Cerebellar nuclear complex (tissue), 1 donor: ENCODE measurements around the gene TIMM8A.
A peak's percentile ranks its signal among the peaks of the same experiment; 100 is the strongest.

ENCODE experiments used
- DNase-seq, 2 experiments: peaks; one replicate each; lab custom pipeline; 2025; lab: John Stamatoyannopoulos, UW

Gene TIMM8A, protein sequence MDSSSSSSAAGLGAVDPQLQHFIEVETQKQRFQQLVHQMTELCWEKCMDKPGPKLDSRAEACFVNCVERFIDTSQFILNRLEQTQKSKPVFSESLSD

GRCh38 chrX:101348452-101349192, at the start of gene TIMM8A:
TIMM8A (minus strand) TSS chrX:101348742; CDS start chrX:101348664, 78 bp downstream.
- no peak for DNase-seq

DNA sequence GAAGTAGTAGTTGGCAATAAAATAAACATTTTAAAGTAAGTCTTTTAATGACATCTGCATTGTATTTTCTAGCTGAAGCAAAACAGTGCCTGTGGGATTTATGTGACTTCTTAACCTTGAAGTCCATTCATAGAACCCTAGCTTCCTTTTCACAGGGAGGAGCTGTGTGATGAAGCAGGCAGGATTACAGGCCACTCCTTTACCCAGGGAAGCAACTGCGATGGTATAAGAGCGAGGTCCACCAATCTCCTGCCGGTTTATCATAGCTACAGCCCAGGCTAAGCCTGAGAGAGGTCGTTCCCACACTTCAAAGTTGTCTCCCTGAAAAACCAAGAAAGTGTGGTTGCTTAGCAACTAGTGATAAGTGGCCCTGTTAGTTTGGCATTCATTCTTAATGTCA, 49.2 kb upstream of the TIMM8A start:
- DNase-seq = no peak

DNA sequence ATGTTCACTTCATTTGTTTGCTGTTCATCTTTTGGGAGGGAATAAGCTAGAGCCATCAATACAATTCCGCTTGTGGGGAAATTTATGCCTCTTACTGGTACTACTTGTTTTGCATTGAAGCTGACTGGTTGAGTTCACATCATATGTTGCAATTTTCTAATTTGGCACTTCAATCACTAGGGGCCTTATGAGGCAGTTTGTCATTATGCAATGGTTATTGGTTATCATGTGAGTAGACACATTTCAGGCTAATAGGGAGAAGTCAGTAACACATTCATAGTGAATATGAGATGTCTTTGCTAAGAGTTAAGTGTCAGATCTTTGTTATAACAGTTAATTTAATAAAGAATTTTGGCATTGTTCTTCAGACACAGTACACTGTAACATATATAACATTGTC, 47.2 kb upstream of the TIMM8A start:
- DNase-seq = no peak

DNA sequence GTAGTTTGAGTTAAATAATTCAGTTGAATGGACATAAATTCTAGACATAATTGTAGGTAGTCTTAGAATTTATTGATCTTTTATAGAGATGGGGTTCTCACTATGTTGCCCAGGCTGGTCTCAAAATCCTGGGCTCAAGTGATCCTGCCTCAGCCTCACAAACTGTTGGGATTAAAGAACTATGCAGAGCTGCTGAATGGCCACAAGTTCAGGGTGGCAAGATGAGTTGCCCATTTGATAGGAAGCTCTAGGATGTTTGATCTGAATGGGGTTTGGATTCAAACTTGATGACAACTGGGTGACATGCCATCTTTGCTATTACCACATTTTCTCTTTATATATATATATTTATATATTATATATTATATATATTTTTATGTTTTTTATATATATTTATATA, 45.8 kb upstream of the TIMM8A start:
- no peak for DNase-seq

DNA sequence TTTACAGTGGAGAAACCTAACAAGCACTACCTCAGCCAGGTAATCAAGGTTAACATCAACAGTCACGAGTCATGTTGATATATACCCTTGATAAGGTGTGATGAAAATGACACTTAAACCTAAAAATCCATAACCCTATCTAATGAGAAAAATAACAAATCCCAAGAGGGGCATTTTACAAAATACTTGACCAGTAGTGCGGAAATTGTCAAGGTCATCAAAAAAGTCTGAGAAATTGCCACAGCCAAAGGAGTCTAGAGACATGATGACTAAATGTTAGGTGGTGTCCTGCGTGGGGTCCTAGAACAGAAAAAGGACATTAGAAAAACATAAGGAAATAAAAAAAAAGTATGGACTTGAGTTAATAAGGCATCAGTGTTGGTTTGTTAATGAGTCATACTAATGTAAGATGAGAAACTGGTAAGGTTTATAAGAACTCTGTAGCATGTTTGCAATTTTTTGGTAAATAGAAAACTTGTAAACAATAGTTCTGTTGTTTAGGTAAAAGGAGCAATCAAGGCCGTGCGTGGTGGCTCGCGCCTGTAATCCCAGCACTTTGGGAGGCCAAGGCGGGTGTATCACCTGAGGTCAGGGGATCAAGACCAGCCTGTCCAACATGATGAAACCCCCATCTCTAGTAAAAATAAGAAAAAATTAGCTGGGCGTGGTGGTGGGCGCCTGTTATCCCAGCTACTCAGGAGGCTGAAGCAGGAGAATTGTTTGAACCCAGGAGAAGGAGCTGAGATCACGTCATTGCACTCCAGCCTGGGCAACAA, 45.2 kb upstream of the TIMM8A start:
- DNase-seq = no peak

DNA sequence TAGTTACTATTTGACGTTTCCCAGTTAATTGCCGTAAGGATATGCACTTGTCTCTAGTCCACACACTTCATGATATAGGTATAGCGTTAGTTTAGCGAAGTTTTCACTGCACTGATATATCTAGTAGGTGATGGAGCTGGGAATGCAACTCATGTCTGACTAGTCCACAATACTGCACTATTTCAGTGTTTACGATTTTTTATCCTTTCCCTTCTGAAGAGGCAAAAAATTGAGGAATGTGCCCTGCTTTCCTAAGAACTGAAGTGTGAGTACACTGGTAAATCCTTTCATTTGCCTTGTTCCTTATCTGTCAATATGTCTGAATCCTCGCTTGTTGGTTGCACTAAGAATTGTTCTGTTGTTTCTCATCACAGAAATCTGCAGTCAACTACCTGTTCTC, 43.3 kb upstream of the TIMM8A start:
- DNase-seq = no peak

DNA sequence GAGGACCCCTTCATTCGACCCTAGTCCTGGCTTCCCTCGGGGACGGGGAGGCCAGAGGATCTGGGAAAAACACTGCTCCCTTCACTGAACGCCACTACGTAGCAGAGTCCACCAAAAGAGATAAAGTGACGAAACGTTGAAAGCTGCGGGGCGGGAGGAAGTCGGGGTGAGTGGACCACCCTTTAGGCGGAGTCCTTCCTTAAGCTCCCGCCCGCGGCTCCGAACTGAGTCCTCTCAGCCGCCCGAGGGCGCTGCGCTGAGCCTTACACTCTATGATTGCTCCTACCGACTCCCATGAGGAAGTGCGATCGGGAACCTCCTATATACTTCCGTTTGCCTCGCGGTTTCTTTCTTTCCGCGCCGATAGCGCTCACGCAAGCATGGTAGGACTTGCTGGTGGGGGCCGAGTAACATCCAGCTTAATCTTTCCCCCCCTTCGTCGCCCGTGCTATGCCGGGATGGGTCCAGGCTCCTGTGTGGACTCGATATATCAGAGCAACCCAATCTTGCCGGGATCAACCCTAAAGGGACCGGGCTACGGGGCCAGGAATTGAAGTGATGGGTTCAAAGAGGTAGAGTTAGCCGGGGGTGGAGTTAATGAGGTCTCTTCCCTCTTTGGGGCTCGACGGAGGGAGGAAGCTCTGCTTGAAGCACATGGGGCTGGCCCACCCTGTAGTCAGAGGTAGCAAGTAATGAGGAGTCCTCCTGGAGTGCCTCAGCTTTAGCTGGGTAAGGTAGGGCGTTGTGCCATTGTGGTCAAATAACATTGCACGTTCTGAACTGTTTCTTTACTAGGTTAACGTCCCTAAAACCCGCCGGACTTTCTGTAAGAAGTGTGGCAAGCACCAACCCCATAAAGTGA, 42.4 kb upstream of the TIMM8A start, which contains the start of gene RPL36A:
TSS of gene RPL36A (plus strand) at position 348 of the 862 bp plus-strand sequence. CDS start at position 381, 33 bp downstream.
- DNase-seq = peak in 1 of 2 experiments; percentile 27

DNA sequence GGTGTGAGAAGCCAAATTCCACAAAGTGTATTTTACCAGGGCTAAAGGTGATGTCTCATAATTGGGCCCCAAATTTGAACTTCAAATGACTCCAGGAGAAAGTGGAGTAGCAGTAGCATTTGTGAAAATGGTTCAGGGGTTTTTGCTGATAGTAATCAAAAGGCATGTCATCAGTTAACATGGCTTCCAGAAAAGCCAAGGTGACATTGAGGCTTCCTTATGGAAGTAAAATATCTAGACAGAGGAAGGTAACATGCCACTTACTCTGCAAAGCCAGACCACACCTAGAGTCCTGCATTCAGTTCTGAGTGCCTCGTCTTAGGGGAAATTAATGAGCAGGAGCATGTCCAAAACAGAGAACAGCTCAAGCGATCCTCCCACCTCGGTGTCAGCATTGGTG, 40.1 kb upstream of the TIMM8A start:
- DNase-seq = no peak

GRCh38 chrX:101386542-101386885, 38.0 kb upstream of the TIMM8A start:
- DNase-seq = no peak

GRCh38 chrX:101385795-101386541, 37.4 kb upstream of the TIMM8A start, which contains the start of gene BTK:
BTK (minus strand) TSS chrX:101386191; CDS start chrX:101375284, 10,907 bp downstream.
- no peak for DNase-seq

DNA sequence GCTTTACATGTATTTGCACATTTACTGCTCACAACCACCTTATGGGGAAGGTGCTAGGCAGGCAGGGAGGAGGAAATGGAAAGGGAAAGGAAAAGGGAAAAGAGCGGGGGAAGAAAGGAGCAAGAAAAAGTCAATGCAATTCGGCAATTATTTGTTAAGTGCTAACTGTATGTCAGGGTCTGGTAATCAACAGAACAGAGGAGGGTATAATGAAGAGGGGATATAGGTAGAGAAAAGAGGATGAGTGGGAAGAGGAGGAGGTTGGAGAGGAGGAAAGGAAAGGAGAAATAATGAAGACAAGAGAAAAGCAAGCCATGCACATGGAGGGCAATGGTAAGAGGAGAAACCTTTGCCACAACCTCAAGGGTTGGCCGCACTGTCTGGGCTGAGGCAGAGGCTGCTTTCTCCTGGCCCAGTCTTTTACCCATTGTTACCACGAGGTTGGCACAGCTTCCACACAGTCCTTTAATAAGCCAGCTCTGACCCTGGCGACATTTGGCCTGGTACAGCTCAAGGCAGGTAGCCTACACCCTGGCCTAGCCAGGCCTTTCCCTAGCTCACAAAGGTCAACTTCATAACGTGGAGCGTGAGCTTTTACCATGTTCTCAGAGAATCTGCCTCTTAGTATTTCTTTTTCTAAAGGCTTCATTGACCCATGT, 36.6 kb upstream of the TIMM8A start:
- DNase-seq = no peak

GRCh38 chrX:101383679-101384205, 35.2 kb upstream of the TIMM8A start:
- DNase-seq = no peak

DNA sequence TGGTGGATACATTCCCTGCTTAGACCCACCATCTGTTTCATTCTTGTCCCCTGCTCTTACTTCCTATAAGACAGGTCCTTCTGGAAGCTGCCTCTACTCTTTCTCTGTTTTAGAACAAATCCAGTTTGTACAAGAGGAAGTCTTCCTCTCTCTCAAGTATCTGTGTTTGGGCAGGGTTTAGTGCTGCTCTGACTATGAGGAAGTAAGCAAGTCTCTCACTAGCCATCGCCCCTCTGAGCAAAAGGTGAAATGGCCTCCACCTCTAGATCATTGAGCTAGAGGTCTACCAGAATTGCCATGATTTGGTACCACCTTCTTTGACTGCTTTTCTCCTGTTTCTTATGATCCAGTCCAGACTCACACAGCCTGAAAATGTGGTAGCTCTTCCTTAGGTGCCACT, 29.0 kb upstream of the TIMM8A start:
- no peak for DNase-seq

- no peak for DNase-seq
These were observed 22.5 kb upstream of the TIMM8A start for GRCh38 chrX:101370888-101371504.

DNA sequence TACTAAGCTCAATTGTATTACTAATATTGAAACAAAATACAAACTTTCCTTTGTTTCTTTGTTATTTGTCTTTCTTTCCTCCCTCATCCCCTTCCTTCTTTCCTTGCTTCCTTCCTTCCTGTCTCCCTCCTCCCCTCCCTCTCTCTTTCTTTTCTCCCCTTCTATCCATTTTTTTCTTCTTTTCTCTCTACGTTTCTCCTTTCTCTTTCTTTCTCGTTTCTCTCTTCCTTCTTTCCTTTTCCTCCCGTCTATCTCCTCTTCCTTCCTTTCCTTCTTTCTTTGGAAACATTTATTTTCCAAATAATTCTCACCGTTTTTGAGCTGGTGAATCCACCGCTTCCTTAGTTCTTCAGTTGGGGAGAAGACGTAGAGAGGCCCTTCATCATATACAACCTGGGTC, 21.1 kb upstream of the TIMM8A start:
- DNase-seq = no peak

DNA sequence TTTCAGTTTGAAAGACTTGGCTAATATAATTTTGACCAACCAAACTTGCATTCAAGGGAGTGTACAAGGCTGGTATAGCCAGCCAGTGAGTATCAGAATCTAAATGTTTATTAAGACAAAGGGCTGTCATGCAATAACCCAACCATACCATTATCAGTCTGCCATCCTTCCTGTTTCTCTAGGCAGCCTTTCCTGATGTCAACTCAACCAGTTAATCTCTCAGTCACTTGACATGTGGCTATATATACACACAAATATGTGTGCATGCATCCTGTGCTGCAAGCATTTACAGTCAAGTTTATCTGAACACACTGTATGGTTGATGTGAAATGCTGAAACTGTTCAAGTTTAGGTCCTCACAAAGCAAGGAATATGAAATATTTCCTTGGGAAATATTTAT, 20.3 kb upstream of the TIMM8A start:
- DNase-seq = no peak

- no peak for DNase-seq
These were observed 16.8 kb upstream of the TIMM8A start for GRCh38 chrX:101365301-101365795.

DNA sequence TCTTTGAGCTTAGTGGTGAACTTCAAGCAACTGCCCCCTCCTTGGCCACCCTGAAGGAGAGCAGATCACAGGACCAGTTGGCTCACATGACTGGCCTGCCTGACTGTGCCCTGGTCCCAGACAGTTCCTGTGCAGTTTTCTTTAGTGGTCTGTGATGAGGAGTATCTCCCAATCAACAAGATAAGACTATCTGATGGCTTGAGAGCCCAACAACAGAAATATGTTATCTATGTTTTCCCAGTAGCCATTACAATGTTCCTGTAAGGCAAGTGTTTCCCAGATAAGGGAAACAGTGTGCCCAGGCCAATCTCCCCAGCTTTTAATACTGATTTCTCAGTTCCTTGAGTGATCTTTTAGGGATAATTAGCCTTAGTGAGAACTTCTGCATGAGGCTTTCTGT, 14.2 kb upstream of the TIMM8A start:
- DNase-seq = no peak

GRCh38 chrX:101362116-101362515, 13.6 kb upstream of the TIMM8A start:
- no peak for DNase-seq

DNA sequence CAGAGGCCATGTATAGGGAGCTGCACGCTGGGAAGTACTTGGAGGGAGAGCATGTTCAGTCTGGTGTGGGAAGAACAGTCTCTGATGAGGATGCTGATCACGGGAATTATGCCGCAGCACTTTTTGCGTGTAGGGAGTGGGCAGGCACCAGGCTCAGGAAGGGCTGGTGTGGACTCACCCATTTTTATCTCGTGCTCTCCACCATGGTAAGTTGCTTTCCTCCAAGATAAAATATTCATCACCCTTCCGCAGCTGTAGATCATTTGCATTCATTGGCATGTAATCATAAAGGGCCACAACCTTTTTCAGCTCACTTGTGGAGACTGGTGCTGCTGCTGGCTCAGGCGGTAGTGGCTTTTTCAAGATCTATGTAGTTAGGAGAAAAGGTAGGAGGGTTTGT, 11.8 kb upstream of the TIMM8A start:
- DNase-seq = no peak
